ENCODE data around the gene MLXIP.
"Not testable (repeated sequence)": the region's sequence is repeated elsewhere in the genome, so short reads cannot be mapped to it uniquely, and the experiment has no call there.

Gene MLXIP

GRCh38 chr12:122054842-122055520 is 23.6 kb upstream of the MLXIP start:
- no peak overlapping the region for H3K4me3 ChIP-seq (ENCODE audit: low read depth in 1 of 2, low read length in 2 of 2)
- H3K36me3 ChIP-seq (ENCODE audit: control insufficient read depth in 1 of 2, insufficient read depth in 2 of 2, low read length in 2 of 2), result no peaks in the 10 kb centered on the region
- peaks cover 0 to 53% of the 10 kb centered on the region in 2 donors for H3K4me1 ChIP-seq (ENCODE audit: control insufficient read depth in 1 of 2, insufficient read depth in 2 of 2, low read length in 2 of 2)
- no peaks in the 10 kb centered on the region for H3K9me3 ChIP-seq (ENCODE audit: control insufficient read depth in 1 of 2, low read length in 2 of 2)
- no peak overlapping the region for H3K27ac ChIP-seq (ENCODE audit: low read length)
- H3K27me3 ChIP-seq (ENCODE audit: low read depth, low read length), result no peaks in the 10 kb centered on the region

- not testable (repeated sequence) for H3K36me3 ChIP-seq (ENCODE audit: control insufficient read depth in 1 of 2, insufficient read depth in 2 of 2, low read length in 2 of 2); H3K9me3 ChIP-seq (ENCODE audit: control insufficient read depth in 1 of 2, low read length in 2 of 2); H3K4me3 ChIP-seq (ENCODE audit: low read depth in 1 of 2, low read length in 2 of 2); H3K27ac ChIP-seq (ENCODE audit: low read length); H3K27me3 ChIP-seq (ENCODE audit: low read depth, low read length)
- H3K4me1 ChIP-seq (ENCODE audit: control insufficient read depth in 1 of 2, insufficient read depth in 2 of 2, low read length in 2 of 2), result peaks cover 0 to 45% of the 10 kb centered on the region in 2 donors
Observed at GRCh38 chr12:122056406-122056805, 22.1 kb upstream of the MLXIP start.

GRCh38 chr12:122057007-122057735 is 21.4 kb upstream of the MLXIP start:
- Histone ChIP-seq H3K4me3 (ENCODE audit: low read depth in 1 of 2, low read length in 2 of 2) (no peak overlapping the region), H3K9me3 (ENCODE audit: control insufficient read depth in 1 of 2, low read length in 2 of 2) (no peaks in the 10 kb centered on the region), H3K36me3 (ENCODE audit: control insufficient read depth in 1 of 2, insufficient read depth in 2 of 2, low read length in 2 of 2) (no peaks in the 10 kb centered on the region), H3K27ac (ENCODE audit: low read length) (no peak overlapping the region), H3K4me1 (ENCODE audit: control insufficient read depth in 1 of 2, insufficient read depth in 2 of 2, low read length in 2 of 2) (peaks cover 0 to 41% of the 10 kb centered on the region in 2 donors), H3K27me3 (ENCODE audit: low read depth, low read length) (no peaks in the 10 kb centered on the region)

DNA sequence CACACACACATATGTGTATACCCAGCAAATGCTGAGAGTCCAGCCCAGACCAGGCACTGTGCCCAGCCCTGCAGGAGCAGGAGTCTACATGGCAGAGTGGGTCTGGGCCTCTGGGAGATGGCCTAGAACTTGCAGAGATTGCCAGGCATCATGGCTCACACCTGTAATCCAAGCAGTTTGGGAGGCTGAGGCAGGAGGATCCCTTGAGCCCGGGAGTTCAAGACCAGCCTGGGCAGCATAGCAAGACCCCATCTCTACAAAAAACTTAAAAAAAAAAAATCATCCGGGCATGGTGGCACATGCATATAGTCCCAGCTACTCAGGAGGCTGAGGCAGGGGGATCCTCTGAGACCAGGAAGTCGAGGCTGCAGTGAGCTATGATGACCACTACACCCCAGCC is 20.8 kb upstream of the MLXIP start:
- Histone ChIP-seq H3K4me3 (ENCODE audit: low read depth in 1 of 2, low read length in 2 of 2) (no peak overlapping the region), H3K27ac (ENCODE audit: low read length) (no peak overlapping the region), H3K36me3 (ENCODE audit: control insufficient read depth in 1 of 2, insufficient read depth in 2 of 2, low read length in 2 of 2) (no peaks in the 10 kb centered on the region), H3K27me3 (ENCODE audit: low read depth, low read length) (no peaks in the 10 kb centered on the region), H3K9me3 (ENCODE audit: control insufficient read depth in 1 of 2, low read length in 2 of 2) (no peaks in the 10 kb centered on the region), H3K4me1 (ENCODE audit: control insufficient read depth in 1 of 2, insufficient read depth in 2 of 2, low read length in 2 of 2) (peaks cover 3 to 44% of the 10 kb centered on the region in 2 donors)

DNA sequence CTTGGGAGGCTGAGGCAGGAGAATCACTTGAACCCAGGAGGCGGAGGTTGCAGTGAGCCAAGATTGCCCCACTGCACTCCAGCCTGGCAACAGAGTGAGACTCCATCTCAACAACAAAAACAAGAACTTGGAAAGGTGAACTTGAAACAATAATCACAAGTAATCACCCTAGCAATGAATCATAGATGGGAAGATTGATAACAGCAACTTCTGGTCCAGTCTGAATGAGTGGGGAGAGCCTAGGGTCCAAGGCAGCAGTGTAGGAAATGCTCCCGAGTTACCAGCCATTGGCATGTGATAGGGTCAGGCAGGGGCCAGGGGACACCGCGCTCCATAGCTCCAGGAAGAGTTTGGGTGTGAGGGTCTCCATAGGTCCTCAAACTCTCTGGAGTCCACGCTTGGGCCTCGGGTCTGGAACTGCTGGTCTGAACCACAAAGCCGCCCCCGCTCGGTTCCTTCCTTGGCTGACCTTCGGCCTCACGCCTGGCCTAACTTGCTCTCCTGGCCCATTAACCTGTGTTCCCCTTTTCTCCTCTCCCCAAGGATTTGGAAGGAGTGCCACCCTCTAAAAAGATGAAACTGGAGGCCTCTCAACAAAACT is 19.9 kb upstream of the MLXIP start:
- Histone ChIP-seq H3K4me1 (ENCODE audit: control insufficient read depth in 1 of 2, insufficient read depth in 2 of 2, low read length in 2 of 2) (peaks cover 12 to 51% of the 10 kb centered on the region in 2 donors), H3K9me3 (ENCODE audit: control insufficient read depth in 1 of 2, low read length in 2 of 2) (no peaks in the 10 kb centered on the region), H3K27ac (ENCODE audit: low read length) (no peak overlapping the region), H3K4me3 (ENCODE audit: low read depth in 1 of 2, low read length in 2 of 2) (no peak overlapping the region), H3K36me3 (ENCODE audit: control insufficient read depth in 1 of 2, insufficient read depth in 2 of 2, low read length in 2 of 2) (no peaks in the 10 kb centered on the region), H3K27me3 (ENCODE audit: low read depth, low read length) (no peaks in the 10 kb centered on the region)

GRCh38 chr12:122059203-122059960 is 19.2 kb upstream of the MLXIP start:
- no peaks in the 10 kb centered on the region for H3K27me3 ChIP-seq (ENCODE audit: low read depth, low read length)
- no peaks in the 10 kb centered on the region for H3K9me3 ChIP-seq (ENCODE audit: control insufficient read depth in 1 of 2, low read length in 2 of 2)
- H3K27ac ChIP-seq (ENCODE audit: low read length), result no peak overlapping the region
- peaks cover 19 to 56% of the 10 kb centered on the region in 2 donors for H3K4me1 ChIP-seq (ENCODE audit: control insufficient read depth in 1 of 2, insufficient read depth in 2 of 2, low read length in 2 of 2)
- H3K36me3 ChIP-seq (ENCODE audit: control insufficient read depth in 1 of 2, insufficient read depth in 2 of 2, low read length in 2 of 2), result no peaks in the 10 kb centered on the region
- no peak overlapping the region for H3K4me3 ChIP-seq (ENCODE audit: low read depth in 1 of 2, low read length in 2 of 2)

DNA sequence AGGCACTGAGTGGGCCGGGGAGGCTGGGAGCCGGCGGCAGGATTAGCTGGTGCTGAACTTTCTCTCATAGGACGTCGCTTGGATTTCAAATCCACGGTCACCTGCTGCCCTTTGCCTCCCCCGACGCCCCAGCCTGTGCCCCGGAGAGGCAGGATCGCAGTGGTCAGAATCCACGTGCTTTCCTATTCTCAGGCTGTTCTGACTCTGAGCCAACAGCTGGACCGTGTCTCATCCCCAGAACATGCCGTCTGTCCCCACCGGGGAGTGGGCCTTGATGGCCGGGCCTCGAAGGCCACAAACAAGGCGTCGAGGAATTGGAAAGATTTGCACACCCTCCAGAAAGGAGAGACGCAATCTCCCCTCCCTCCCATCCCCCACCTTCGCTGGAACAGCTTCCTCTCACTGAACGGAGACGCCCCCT is 18.5 kb upstream of the MLXIP start:
- Histone ChIP-seq H3K36me3 (ENCODE audit: control insufficient read depth in 1 of 2, insufficient read depth in 2 of 2, low read length in 2 of 2) (no peaks in the 10 kb centered on the region), H3K4me3 (ENCODE audit: low read depth in 1 of 2, low read length in 2 of 2) (no peak overlapping the region), H3K27ac (ENCODE audit: low read length) (peak overlapping the region; percentile 11), H3K27me3 (ENCODE audit: low read depth, low read length) (no peaks in the 10 kb centered on the region), H3K4me1 (ENCODE audit: control insufficient read depth in 1 of 2, insufficient read depth in 2 of 2, low read length in 2 of 2) (peaks cover 24 to 57% of the 10 kb centered on the region in 2 donors), H3K9me3 (ENCODE audit: control insufficient read depth in 1 of 2, low read length in 2 of 2) (no peaks in the 10 kb centered on the region)

- H3K27ac ChIP-seq (ENCODE audit: low read length), result no peak overlapping the region
- no peaks in the 10 kb centered on the region for H3K36me3 ChIP-seq (ENCODE audit: control insufficient read depth in 1 of 2, insufficient read depth in 2 of 2, low read length in 2 of 2)
Observed at GRCh38 chr12:122061253-122061652, 17.3 kb upstream of the MLXIP start.

DNA sequence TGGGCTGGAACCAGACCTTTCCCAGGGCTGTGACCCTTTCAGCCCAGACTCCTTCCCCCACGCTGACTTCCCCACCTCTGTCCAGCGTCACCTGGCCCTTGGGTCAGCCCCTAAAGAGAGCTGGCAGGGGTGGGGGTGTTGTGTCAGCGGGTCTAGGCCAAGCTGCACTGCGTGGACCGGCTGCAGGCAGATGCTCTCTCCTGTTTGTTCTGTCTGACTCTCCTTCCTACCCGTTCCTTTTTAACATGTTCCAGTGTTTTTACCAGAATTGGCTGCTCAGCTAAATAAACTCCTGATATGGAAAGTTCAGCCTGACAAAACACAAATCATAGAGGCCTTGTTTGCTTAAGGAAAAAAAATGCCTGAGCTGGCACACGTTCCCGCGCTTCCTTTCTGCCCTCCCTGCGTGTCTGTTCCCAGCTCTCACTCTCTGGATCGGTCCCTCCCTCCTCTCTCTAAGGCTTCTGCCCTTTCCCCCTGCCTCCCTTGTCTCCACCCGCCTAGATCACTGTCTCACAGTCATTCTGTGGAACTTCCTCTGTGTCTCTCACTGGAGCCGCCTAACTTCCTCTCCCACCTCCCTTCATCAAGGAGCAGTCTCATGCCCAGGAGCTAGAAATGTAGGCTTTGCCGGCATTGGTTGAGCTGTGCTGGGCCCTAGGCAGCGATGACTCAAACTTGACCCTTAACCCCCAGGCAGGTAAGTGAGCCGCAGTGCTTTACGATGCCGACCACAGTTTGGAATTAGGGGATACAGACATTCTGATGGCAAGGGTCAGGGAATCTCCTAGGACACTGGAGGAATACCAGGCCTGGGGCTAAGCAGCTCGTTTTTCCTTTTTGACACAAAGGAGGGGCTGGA is 15.5 kb upstream of the MLXIP start:
- H3K27me3 ChIP-seq (ENCODE audit: low read depth, low read length), result no peaks in the 10 kb centered on the region
- peak overlapping the region; percentile 97 for H3K27ac ChIP-seq (ENCODE audit: low read length)
- peaks cover 24 to 56% of the 10 kb centered on the region in 2 donors for H3K4me1 ChIP-seq (ENCODE audit: control insufficient read depth in 1 of 2, insufficient read depth in 2 of 2, low read length in 2 of 2)
- H3K9me3 ChIP-seq (ENCODE audit: control insufficient read depth in 1 of 2, low read length in 2 of 2), result no peaks in the 10 kb centered on the region
- H3K4me3 ChIP-seq (ENCODE audit: low read depth in 1 of 2, low read length in 2 of 2), result peak overlapping the region; percentile 27 to 48
- no peaks in the 10 kb centered on the region for H3K36me3 ChIP-seq (ENCODE audit: control insufficient read depth in 1 of 2, insufficient read depth in 2 of 2, low read length in 2 of 2)

More at GRCh38 chr12:122061253-122061652, 17.3 kb upstream of the MLXIP start:
- no peaks in the 10 kb centered on the region for H3K9me3 ChIP-seq (ENCODE audit: control insufficient read depth in 1 of 2, low read length in 2 of 2)
- H3K27me3 ChIP-seq (ENCODE audit: low read depth, low read length), result no peaks in the 10 kb centered on the region
- H3K4me1 ChIP-seq (ENCODE audit: control insufficient read depth in 1 of 2, insufficient read depth in 2 of 2, low read length in 2 of 2), result peaks cover 24 to 59% of the 10 kb centered on the region in 2 donors
- H3K4me3 ChIP-seq (ENCODE audit: low read depth in 1 of 2, low read length in 2 of 2), result no peak overlapping the region

GRCh38 chr12:122063694-122064024 is 14.9 kb upstream of the MLXIP start:
- no peaks in the 10 kb centered on the region for H3K27me3 ChIP-seq (ENCODE audit: low read depth, low read length)
- peak overlapping the region; percentile 27 to 48 for H3K4me3 ChIP-seq (ENCODE audit: low read depth in 1 of 2, low read length in 2 of 2)
- no peaks in the 10 kb centered on the region for H3K36me3 ChIP-seq (ENCODE audit: control insufficient read depth in 1 of 2, insufficient read depth in 2 of 2, low read length in 2 of 2)
- H3K4me1 ChIP-seq (ENCODE audit: control insufficient read depth in 1 of 2, insufficient read depth in 2 of 2, low read length in 2 of 2), result peaks cover 24 to 60% of the 10 kb centered on the region in 2 donors
- no peaks in the 10 kb centered on the region for H3K9me3 ChIP-seq (ENCODE audit: control insufficient read depth in 1 of 2, low read length in 2 of 2)
- H3K27ac ChIP-seq (ENCODE audit: low read length), result peak overlapping the region; percentile 97
